GM19238 (cell line): Measurements from ENCODE around the gene CEP164.
"Not testable (repeated sequence)": the region's sequence is repeated elsewhere in the genome, so short reads cannot be mapped to it uniquely, and the experiment has no call there.

ENCODE experiments used
- DNase-seq: peaks from one replicate; pipeline ENCODE4 v3.0.0; 2011; ENCODE audit warnings: low spot score; ENCODE audit not compliant: insufficient read length

CEP164 gene

GRCh38 chr11:117439256-117439655 lies 111.6 kb downstream of the CEP164 start:
- no peak for DNase-seq

GRCh38 chr11:117440258-117440657 lies 112.6 kb downstream of the CEP164 start:
- DNase-seq: no peak

GRCh38 chr11:117441146-117441975 lies 113.7 kb downstream of the CEP164 start:
- DNase-seq: no peak

- DNase-seq: no peak
These were observed 114.6 kb downstream of the CEP164 start for GRCh38 chr11:117442049-117442868.

GRCh38 chr11:117442869-117443239 lies 115.2 kb downstream of the CEP164 start:
- no peak for DNase-seq

- no peak for DNase-seq
These were observed 115.9 kb downstream of the CEP164 start for GRCh38 chr11:117443266-117444186.

- DNase-seq: no peak
These were observed 116.6 kb downstream of the CEP164 start for GRCh38 chr11:117444256-117444655.

DNA sequence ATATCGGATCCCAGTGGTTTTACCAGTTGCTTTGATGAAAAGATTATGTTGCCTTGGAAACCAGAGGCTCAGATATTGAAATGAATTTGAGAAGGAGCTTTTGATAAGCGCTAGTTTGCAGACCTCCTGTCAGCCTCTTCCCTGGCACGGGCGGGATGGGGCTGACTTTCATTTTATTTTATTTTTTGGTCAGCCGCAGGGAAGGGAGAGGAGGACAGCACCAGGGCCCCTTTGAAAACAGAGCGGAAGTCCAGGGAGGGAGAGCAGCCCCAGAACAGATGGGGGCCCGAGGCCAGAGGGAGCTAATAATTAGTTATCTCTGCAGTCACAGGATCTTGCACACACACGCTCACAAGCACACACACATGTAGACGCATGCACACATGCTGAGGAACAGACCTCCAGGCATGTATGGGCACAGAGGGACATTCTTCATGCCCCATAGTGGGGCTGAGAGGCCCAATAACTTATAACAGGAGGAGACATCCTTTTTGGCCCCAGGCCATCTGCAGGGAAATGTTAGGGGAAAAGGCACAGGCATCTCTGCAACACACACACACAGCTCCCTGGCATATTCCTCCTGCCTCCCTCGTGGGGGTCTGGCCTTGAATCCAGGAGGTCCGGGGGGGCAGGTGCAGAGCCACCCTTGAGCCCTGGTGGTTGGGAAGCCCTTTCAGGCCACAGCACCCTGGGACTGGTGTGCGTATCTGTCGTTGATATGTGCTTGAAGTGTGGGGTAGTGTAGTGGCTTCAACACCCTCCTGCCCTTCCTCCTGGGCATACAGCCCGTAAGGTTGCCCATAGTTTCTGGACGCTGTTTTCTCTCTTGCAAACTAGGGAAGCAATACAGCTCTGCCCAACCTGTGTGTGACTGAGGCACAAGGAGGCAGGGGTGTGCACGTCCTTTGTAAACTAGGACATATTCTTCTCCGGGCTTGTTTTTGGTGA lies 117.3 kb downstream of the CEP164 start:
- no peak for DNase-seq

DNA sequence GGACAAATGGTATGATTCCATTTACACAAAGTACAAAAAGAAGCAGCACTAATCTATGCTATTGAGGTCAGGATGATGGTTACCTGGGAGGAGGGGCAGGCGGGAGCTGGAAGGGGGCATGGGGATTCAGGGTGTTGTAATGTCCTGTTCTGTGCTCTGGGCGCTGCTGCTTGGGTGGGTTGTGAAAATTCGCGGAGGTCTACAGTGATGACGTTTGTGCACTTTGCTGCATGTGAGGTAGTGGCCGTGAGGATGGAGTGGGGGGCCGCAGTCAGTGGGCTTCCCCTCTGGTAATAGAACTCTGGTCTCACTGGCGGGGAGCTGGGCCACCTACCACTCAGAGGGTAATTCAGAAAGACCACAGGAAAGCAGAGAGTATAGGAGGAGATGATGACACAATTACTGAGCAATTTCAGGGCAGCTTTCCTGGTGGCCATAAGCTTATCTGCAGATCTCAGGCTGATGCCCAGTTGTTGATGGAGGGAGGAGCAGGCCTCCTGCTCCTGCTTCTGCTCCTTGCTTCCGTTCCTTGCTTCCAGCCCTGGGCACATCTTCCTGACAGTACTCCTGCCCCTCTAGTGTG lies 121.5 kb downstream of the CEP164 start:
- no peak for DNase-seq

GRCh38 chr11:117453886-117454563 lies 126.4 kb downstream of the CEP164 start:
- DNase-seq: no peak

DNA sequence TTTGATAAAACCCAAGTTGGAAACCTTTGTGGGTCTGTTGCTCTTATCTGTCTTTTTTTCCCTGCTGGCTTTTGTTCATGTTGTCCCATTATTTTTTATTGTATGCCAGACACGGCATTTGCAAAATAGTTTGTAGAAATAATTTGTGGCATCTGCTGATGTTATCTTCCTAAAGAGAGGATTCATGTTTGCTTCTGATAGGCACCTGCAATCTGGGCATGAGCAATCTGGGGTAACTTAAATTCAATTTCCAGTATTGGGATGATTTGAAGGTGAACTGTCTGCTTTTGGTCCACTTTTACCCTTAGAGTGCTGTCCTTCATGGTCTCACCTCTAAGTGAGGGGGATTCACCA lies 126.9 kb downstream of the CEP164 start:
- no peak for DNase-seq

- DNase-seq: peak; percentile 37
These were observed 128.5 kb downstream of the CEP164 start for GRCh38 chr11:117456027-117456720.

DNA sequence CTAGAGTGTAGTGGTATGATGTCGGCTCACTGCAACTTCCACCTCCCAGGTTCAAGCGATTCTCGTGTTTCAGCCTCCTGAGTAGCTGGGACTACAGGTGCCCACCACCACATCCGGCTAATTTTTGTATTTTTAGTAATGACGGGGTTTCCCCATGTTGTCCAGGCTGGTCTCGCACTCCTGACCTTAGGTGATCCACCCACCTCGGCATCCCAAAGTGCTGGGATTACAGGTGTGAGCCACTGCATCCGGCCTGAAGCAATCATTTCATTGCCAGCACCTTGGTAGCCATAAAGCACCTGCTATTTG lies 129.0 kb downstream of the CEP164 start:
- not testable (repeated sequence) for DNase-seq

GRCh38 chr11:117457031-117457785 lies 129.6 kb downstream of the CEP164 start:
- DNase-seq: no peak

- DNase-seq: no peak
These were observed 130.2 kb downstream of the CEP164 start for GRCh38 chr11:117457835-117458234.

- DNase-seq: no peak
These were observed 130.8 kb downstream of the CEP164 start for GRCh38 chr11:117458275-117459122.
